B cell (primary cell): Measurements from ENCODE around the gene RNF17. TPM values are rescaled to one million over a fixed set of nuclear protein-coding genes. Genes with fewer than 3 reads are reported as not detected.

Experiments used
- ATAC-seq: fragments of 200-7000 bp; cut with Tn5 transposase; one replicate; pipeline ENCODE4 v1.10.0; 2021; ENCODE audit warnings: low read depth, mild to moderate bottlenecking, moderate number of reproducible peaks, moderate library complexity
- CTCF ChIA-PET: fragments of 350-600 bp; sonication (Branson Sonifier 250); formaldehyde crosslinking; loops from one replicate; lab custom pipeline; 2021; ENCODE audit warnings: antibody characterized with exemption, inconsistent platforms; lab: Charles Lee
- POLR2A ChIA-PET: fragments of 350-600 bp; sonication (Branson Sonifier 250); formaldehyde crosslinking; loops from one replicate; lab custom pipeline; 2021; ENCODE audit warnings: antibody characterized with exemption; lab: Charles Lee
- DNase-seq: peaks from one replicate; pipeline ENCODE4 v3.0.0; 2013
- H2AFZ ChIP-seq: 2 replicates; pipeline ENCODE4 v1.6.1; 2012; ENCODE audit warnings: mild to moderate bottlenecking, low read depth, low read length; ENCODE audit not compliant: insufficient read depth, poor library complexity, severe bottlenecking
- H3K27ac ChIP-seq, 2 donors: 1 replicate in 1 of 2; 2 replicates in 1 of 2; pipeline ENCODE4 v1.5.1; 2012 to 2013; ENCODE audit warnings: low read length in 2 of 2, mild to moderate bottlenecking in 2 of 2, moderate library complexity in 1 of 2
- H3K27me3 ChIP-seq, 4 experiments: fragments of 200-600 bp in 1 of 4; sonication (generic) in 1 of 4; replicated peaks in 1 of 4; 1 replicate in 2 of 4; 2 replicates in 2 of 4; pipeline versions ENCODE4 v1.6.1 to v1.7.0; 2013 to 2016; ENCODE audit warnings: low read length in 3 of 4, mild to moderate bottlenecking in 2 of 4, mixed read lengths in 1 of 4, moderate library complexity in 1 of 4; ENCODE audit not compliant: insufficient read depth in 4 of 4, control insufficient read depth in 3 of 4; ENCODE audit errors: control extremely low read depth in 1 of 4
- H3K36me3 ChIP-seq, 2 experiments: replicated peaks in 1 of 2; 1 replicate in 1 of 2; 2 replicates in 1 of 2; pipeline versions ENCODE4 v1.6.1 to v1.7.1; 2013; ENCODE audit warnings: low read length in 1 of 2; ENCODE audit not compliant: insufficient read depth in 2 of 2, control insufficient read depth in 1 of 2; ENCODE audit errors: control extremely low read depth in 1 of 2, extremely low read depth in 1 of 2
- H3K4me1 ChIP-seq, 2 donors: fragments of 200-600 bp in 1 of 2; sonication (generic) in 1 of 2; 1 replicate in 1 of 2; 2 replicates in 1 of 2; pipeline versions ENCODE4 v1.5.1 to v1.6.1; 2013 to 2017; ENCODE audit warnings: low read length in 2 of 2; ENCODE audit not compliant: control insufficient read depth in 2 of 2, insufficient read depth in 2 of 2
- H3K4me2 ChIP-seq: replicated peaks from 2 replicates; pipeline ENCODE3; 2012; ENCODE audit warnings: mild to moderate bottlenecking, low read depth, low read length; ENCODE audit not compliant: poor library complexity, severe bottlenecking
- H3K4me3 ChIP-seq, 5 experiments: fragments of 200-600 bp in 1 of 5; sonication (generic) in 1 of 5; 1 replicate in 3 of 5; 2 replicates in 2 of 5; pipeline versions ENCODE4 v1.5.1 to v1.7.0; 2011 to 2016; ENCODE audit warnings: low read length in 4 of 5, mild to moderate bottlenecking in 4 of 5, low read depth in 2 of 5, control low read depth in 1 of 5, moderate library complexity in 1 of 5; ENCODE audit not compliant: insufficient read depth in 1 of 5; ENCODE audit errors: control extremely low read depth in 1 of 5, extremely low read depth in 1 of 5
- H3K79me2 ChIP-seq: fragments of 200-600 bp; sonication (generic); one replicate; pipeline ENCODE4 v1.6.0; 2016; ENCODE audit warnings: low read length; ENCODE audit not compliant: control insufficient read depth, insufficient read depth
- H3K9ac ChIP-seq: fragments of 200-600 bp; sonication (generic); 2 replicates; pipeline ENCODE4 v1.6.1; 2017; ENCODE audit warnings: mild to moderate bottlenecking, low read length, moderate library complexity
- H3K9me3 ChIP-seq, 3 donors: one replicate each; pipeline versions ENCODE4 v1.6.1 to v1.7.1; 2013; ENCODE audit warnings: low read length in 2 of 3; ENCODE audit not compliant: control insufficient read depth in 2 of 3, insufficient read depth in 1 of 3; ENCODE audit errors: control extremely low read depth in 1 of 3
- H4K20me1 ChIP-seq: 2 replicates; pipeline ENCODE4 v1.6.0; 2012; ENCODE audit warnings: mild to moderate bottlenecking, low read length; ENCODE audit not compliant: insufficient read depth, control insufficient read depth, poor library complexity, severe bottlenecking
- H3K27ac Mint-ChIP-seq: one replicate; pipeline ENCODE4 v1.8.0; 2021; ENCODE audit warnings: mixed read lengths
- H3K27me3 Mint-ChIP-seq: one replicate; pipeline ENCODE4 v1.8.0; 2021; ENCODE audit warnings: mixed read lengths
- H3K4me1 Mint-ChIP-seq: one replicate; pipeline ENCODE4 v1.8.0; 2021; ENCODE audit warnings: mixed read lengths
- H3K4me3 Mint-ChIP-seq: one replicate; pipeline ENCODE4 v1.8.0; 2021; ENCODE audit warnings: mixed read lengths
- H3K9me3 Mint-ChIP-seq: one replicate; pipeline ENCODE4 v1.8.0; 2022; ENCODE audit warnings: mixed read lengths; ENCODE audit not compliant: insufficient read depth
- EZH2 ChIP-seq: IDR thresholded peaks from 2 replicates; pipeline ENCODE4 v1.6.1; 2012; ENCODE audit warnings: borderline replicate concordance, low read depth, mild to moderate bottlenecking, moderate library complexity, low read length; ENCODE audit not compliant: insufficient read depth, poor library complexity, severe bottlenecking
- WGBS: methylation state at CpG from one replicate; pipeline ENCODE4 v1.1.5; 2013; ENCODE audit warnings: missing lambda C conversion rate; ENCODE audit not compliant: insufficient coverage; 5-methylcytosine and 5-hydroxymethylcytosine counted together
- intact Hi-C: fragments of 100-400 bp; cut with micrococcal nuclease; formaldehyde crosslinking; loops from one replicate; pipeline ENCODE4 v1.10.0; 2022
- polyA plus RNA-seq: library from polyadenylated mRNA; depleted of rRNA; stranded (reverse); fragments of >200 nt; gene quantifications from 2 replicates; pipeline ENCODE4 v1.2.3, GENCODE V29; 2012
- total RNA-seq, 2 donors: library from RNA; stranded (reverse); fragments of 120-200 nt in 1 of 2; gene quantifications; 1 replicate in 1 of 2; 2 replicates in 1 of 2; pipeline versions ENCODE4 v1.2.3 to v1.2.4, GENCODE V29; 2013 to 2022
- TF ChIP-seq, protein P1 (sequence below): fragments of 200-600 bp; IDR thresholded peaks from one replicate; pipeline ENCODE4 v1.8.0; 2022; ENCODE audit warnings: antibody characterized with exemption, mild to moderate bottlenecking

RNF17 gene
- total and polyA plus RNA-seq, 2 donors (not counting 1 experiment from before 2014, with no cell fraction given), result 0.12 TPM; not detected in 1

DNA sequence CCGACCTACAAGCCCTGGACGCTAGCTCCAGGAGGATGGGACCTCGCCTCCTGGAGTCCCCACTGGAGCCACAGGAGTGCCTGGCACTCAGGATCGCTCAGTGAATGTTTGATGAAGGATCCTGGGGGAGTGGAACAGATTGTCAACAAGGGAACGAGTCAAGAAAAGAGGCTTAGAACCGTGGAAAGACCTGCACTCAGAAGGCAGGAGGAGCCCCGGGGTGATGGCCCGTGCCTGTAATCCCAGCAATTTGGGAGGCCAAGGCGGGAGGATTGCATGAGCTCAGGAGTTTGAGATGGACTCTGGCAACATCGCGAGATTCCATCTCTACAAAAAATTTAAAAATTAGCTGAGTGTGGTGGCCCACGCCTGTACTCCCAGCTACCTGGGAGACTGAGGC lies 44.8 kb upstream of the RNF17 start:
- H3K27ac Mint-ChIP-seq, result no peak overlapping the region
- TF ChIP-seq EZH2, result no peak
- TF ChIP-seq, protein P1, sequence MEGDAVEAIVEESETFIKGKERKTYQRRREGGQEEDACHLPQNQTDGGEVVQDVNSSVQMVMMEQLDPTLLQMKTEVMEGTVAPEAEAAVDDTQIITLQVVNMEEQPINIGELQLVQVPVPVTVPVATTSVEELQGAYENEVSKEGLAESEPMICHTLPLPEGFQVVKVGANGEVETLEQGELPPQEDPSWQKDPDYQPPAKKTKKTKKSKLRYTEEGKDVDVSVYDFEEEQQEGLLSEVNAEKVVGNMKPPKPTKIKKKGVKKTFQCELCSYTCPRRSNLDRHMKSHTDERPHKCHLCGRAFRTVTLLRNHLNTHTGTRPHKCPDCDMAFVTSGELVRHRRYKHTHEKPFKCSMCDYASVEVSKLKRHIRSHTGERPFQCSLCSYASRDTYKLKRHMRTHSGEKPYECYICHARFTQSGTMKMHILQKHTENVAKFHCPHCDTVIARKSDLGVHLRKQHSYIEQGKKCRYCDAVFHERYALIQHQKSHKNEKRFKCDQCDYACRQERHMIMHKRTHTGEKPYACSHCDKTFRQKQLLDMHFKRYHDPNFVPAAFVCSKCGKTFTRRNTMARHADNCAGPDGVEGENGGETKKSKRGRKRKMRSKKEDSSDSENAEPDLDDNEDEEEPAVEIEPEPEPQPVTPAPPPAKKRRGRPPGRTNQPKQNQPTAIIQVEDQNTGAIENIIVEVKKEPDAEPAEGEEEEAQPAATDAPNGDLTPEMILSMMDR, result no peak
- DNase-seq, result no peak
- H3K9ac ChIP-seq, result no peak overlapping the region
- no peaks in the 10 kb centered on the region for H4K20me1 ChIP-seq
- no peaks in the 10 kb centered on the region for H3K9me3 ChIP-seq
- no peaks in the 10 kb centered on the region for H3K36me3 ChIP-seq
- ATAC-seq, result no peak
- no peak overlapping the region for H3K4me3 ChIP-seq
- no peaks in the 10 kb centered on the region for H3K4me1 Mint-ChIP-seq
- no peaks in the 10 kb centered on the region for H3K79me2 ChIP-seq
- H2AFZ ChIP-seq, result no peak overlapping the region
- H3K27me3 ChIP-seq, result peaks cover 0 to 2% (median 0%) of the 10 kb centered on the region in 4 experiments
- peaks cover 10% of the 10 kb centered on the region for H3K27me3 Mint-ChIP-seq
- no peak overlapping the region for H3K27ac ChIP-seq
- WGBS, result 92% methylated on average over 10 of the region's 12 CpGs
- no peak overlapping the region for H3K4me3 Mint-ChIP-seq
- POLR2A ChIA-PET, result no interaction called here
- intact Hi-C loops, result no loop called here
- H3K4me1 ChIP-seq, result no peaks in the 10 kb centered on the region
- no peaks in the 10 kb centered on the region for H3K9me3 Mint-ChIP-seq
- CTCF ChIA-PET, result no interaction called here
- no peak overlapping the region for H3K4me2 ChIP-seq

DNA sequence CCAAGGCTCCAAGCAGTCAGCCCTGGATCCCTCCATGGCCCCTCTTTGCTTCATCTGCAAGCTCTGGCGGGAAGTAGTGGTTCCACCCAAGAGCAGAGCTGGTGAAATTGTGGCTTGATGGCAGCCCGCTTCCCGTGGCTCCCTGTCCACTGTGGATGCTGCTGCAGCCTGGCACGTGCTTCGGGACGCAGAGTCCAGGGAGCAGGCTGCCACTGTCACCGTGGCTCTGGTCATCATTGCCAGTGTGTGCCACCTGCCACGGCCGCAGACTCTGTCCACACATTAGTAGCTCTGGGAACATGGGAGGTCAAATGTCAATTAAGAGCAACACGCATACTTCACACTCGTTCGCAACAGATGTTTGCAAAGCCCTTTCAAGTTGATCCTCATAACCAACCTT lies 40.8 kb upstream of the RNF17 start:
- Histone ChIP-seq H2AFZ (no peak overlapping the region), H4K20me1 (no peaks in the 10 kb centered on the region), H3K27me3 (no peaks in the 10 kb centered on the region), H3K4me2 (no peak overlapping the region), H3K27ac (no peak overlapping the region), H3K79me2 (no peaks in the 10 kb centered on the region), H3K36me3 (no peaks in the 10 kb centered on the region), H3K9me3 (no peaks in the 10 kb centered on the region), H3K9ac (no peak overlapping the region), H3K4me1 (peaks cover 0 to 3% of the 10 kb centered on the region in 2 donors), H3K4me3 (no peak overlapping the region)
- TF ChIP-seq, protein P1, result no peak
- no peak for TF ChIP-seq EZH2
- no peak overlapping the region for H3K4me3 Mint-ChIP-seq
- intact Hi-C loops, result no loop called here
- ChIA-PET CTCF (no interaction called here), POLR2A (no interaction called here)
- H3K27ac Mint-ChIP-seq, result no peak overlapping the region
- peaks cover 18% of the 10 kb centered on the region for H3K27me3 Mint-ChIP-seq
- H3K9me3 Mint-ChIP-seq, result no peaks in the 10 kb centered on the region
- WGBS, result 95% methylated on average over 12 of the region's 12 CpGs
- no peak for ATAC-seq
- DNase-seq, result no peak
- H3K4me1 Mint-ChIP-seq, result no peaks in the 10 kb centered on the region
